NCI-H1417 (cell line): ENCODE data around the gene MOXD1.
A peak's percentile ranks its signal among the peaks of the same experiment; 100 is the strongest.
"Not testable (repeated sequence)": the region's sequence is repeated elsewhere in the genome, so short reads cannot be mapped to it uniquely, and the experiment has no call there.

Experiments used
- DNase-seq, 3 experiments: peaks; one replicate each; lab custom pipeline; 2025; lab: John Stamatoyannopoulos, UW

MOXD1 gene

DNA sequence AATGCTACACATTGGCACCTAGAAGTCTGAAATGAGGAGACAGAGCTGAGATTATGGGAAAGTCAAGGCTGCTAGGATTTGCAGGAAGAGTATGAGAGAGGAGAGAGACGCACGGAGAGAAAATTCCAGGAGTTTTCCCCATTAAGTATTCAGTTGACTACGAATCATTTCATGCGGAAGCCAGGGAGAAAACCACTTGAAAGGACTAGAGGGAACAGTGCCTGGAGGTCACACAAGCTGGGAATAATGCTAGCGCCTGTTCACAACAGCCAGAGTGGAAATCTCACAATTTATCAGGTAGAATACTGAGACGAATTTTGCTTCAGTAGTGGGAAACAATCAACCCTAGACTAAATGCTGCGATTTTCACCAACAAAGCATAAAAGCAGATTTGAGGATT is 118.6 kb downstream of the MOXD1 start:
- DNase-seq = no peak

DNA sequence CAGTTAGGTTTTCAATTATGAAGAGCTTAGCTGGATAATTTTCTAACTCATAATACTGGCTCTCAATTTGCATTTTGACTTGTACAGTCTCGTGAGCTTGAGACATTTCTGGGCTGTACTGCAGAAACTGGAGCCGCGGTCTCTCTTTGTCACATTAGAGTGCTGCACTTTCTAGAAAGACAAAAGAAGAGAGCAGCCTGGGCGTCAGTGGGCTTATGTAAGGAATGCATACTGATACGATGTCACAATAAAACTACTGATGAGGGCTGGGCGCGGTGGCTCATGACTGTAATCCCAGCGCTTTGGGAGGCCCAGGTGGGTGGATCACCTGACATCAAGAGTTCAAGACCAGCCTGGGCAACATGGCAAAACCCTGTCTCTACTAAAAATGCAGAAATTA is 120.8 kb downstream of the MOXD1 start:
- no peak for DNase-seq

GRCh38 chr6:132279592-132280139 is 121.6 kb downstream of the MOXD1 start:
- DNase-seq = peak; percentile 69 to 97 (median 78)

DNA sequence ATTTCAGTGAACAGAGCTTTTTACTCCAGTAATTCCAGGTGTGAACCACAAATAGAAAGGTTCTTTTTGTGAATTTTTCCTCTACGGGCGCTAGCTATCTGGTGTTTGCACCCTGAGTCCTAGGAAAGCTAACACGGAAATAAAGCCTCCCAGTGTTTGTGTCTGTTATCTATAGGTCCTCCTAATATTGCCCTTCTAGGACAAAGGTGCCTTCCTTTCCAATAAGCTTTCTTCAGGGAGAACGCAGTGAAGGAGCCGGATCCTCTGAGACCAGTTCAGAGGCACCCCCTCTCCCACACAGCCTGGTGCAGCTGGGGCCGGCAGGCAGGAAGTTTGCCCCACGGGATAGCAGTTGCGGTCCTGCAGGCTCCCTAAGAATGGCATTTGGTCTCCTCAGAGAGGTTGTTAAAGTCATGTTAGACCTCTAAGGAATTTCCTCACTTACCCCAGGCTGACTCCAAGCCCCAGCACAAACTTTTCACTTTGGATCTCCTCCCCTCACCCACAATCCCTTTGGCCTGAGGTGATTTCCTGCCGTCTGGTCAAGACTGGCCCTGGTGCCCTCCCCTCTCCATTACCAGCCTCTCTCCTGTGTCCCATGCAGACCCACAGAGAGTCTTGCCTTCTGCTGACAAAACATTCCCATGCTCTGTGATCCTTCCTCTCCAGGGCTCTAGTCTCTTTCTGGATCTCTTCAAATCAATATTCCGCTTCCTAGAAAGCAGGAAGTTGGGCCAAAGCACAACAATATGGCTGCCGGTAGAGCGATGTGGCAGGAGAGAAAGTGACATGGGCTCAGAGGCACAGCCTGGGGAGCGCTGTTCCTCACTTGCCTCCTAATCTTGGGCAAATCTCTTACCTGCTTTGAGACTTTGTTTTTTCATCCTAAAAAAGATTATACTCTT is 126.0 kb downstream of the MOXD1 start:
- DNase-seq = no peak

DNA sequence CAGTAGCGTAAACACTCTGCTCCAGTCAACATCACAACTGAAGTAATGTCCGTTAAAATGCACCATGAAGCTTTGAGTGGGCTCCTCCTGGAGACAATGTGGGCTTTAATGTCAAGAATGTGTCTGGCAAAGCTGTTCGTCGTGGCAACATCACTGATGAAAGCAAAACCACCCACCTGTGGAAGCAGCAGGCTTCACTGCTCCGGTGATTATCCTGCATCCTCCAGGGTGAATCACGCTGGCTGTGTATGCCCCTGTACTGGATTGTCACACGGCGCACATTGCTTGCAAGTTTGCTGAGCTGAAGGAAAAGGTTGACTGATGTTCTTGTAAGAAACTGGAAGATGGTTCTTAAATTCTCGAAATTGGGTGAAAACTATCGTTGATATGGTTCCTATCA is 128.5 kb downstream of the MOXD1 start:
- peak in 1 of 3 experiments; percentile 32 for DNase-seq

GRCh38 chr6:132270726-132271402 is 130.4 kb downstream of the MOXD1 start:
- DNase-seq = peak in 2 of 3 experiments; percentile 91 to 98

DNA sequence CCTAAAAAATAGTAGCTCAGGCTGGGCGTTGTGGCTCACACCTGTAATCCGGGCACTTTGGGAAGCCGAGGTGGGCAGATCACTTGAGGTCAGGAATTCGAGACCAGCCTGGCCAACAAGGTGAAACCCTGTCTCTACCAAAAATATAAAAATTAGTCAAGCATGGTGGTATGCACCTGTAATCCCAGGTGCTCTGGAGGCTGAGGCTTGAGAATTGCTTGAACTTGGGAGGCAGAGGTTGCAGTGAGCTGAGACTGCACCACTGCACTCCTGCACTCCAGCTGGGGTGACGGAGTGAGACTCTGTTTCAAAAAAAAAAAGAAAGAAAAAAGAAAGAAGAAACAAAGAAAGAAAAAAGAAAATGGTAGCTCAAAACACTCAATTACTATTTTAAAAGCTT is 132.6 kb downstream of the MOXD1 start:
- not testable (repeated sequence) for DNase-seq

DNA sequence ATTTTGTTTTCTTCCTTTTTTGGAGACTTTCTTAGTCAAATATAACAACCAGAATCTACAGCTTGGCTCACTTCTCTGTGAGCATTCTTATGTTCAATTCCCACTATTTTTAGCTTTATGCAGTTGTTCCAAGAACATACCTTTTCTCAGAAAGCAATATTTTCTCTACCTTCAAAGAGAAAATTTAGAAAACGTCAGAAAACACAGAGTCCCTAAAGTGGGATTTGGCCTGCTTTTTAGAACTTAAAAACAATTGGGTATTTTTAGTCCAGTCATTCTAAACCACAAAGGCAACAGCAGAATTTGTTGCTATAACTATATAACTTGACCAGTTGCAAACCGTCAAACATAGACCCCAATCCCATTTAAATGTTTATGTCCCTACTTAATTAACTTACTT is 133.1 kb downstream of the MOXD1 start:
- no peak for DNase-seq

DNA sequence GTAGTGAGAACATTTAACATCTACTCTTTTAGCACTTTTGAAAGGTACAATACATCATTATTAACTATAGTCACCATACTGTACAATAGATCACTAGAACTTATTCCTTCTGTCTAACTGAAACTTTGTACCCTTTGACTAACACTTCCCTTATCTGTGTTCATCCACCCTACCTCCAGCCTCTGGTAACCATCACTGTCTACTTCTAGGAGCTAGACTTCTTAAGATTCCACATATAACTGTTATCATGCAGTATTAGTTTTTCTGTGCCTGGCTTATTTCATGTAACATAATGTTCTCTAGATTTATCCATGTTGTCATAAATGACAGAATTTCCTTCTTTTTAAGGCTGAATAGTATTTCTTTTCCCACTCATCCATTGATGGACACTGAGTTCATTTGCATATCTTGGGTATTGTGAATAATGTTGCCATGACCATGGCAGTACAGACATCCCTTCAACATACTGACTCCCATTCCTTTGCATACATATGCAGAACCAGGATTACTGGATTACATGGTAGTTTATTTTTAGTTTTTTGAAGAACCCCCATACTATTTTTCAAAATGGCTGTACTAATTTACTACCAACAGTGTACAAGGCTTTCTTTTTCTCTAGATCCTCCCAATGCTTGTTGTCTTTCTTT is 135.7 kb downstream of the MOXD1 start:
- DNase-seq = no peak

- no peak for DNase-seq
Measured at GRCh38 chr6:132264021-132264500, 137.2 kb downstream of the MOXD1 start.

- no peak for DNase-seq
Measured at GRCh38 chr6:132261354-132261753, 139.9 kb downstream of the MOXD1 start.

GRCh38 chr6:132259070-132259469 is 142.2 kb downstream of the MOXD1 start:
- no peak for DNase-seq

- DNase-seq = peak in 1 of 3 experiments; percentile 55
Measured at GRCh38 chr6:132257561-132257960, 143.7 kb downstream of the MOXD1 start.

GRCh38 chr6:132256457-132256856 is 144.8 kb downstream of the MOXD1 start:
- no peak for DNase-seq

GRCh38 chr6:132253906-132254305 is 147.4 kb downstream of the MOXD1 start:
- DNase-seq = no peak

- DNase-seq = peak in 1 of 3 experiments; percentile 8
Measured at GRCh38 chr6:132253211-132253610, 148.1 kb downstream of the MOXD1 start.

- no peak for DNase-seq
Measured at GRCh38 chr6:132252113-132252512, 149.2 kb downstream of the MOXD1 start.

DNA sequence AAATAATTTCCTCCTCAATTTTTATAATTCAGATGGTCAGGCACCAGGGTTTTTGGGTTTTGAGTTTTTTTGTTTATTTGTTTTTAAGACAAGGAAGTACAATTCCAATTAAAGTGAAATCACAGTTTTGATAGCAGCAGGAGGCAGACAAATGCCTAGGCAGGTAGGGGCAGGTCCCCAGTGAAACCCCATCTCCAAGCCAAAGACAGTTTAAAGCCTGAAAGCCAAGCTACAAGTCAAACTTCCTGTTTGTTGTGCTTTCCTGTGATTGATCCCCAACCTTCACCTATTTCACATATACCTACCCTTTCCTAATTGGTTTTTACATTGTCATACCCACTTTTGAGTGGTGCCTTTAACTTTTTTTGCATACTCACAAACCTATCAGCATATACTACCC is 149.6 kb downstream of the MOXD1 start:
- no peak for DNase-seq

DNA sequence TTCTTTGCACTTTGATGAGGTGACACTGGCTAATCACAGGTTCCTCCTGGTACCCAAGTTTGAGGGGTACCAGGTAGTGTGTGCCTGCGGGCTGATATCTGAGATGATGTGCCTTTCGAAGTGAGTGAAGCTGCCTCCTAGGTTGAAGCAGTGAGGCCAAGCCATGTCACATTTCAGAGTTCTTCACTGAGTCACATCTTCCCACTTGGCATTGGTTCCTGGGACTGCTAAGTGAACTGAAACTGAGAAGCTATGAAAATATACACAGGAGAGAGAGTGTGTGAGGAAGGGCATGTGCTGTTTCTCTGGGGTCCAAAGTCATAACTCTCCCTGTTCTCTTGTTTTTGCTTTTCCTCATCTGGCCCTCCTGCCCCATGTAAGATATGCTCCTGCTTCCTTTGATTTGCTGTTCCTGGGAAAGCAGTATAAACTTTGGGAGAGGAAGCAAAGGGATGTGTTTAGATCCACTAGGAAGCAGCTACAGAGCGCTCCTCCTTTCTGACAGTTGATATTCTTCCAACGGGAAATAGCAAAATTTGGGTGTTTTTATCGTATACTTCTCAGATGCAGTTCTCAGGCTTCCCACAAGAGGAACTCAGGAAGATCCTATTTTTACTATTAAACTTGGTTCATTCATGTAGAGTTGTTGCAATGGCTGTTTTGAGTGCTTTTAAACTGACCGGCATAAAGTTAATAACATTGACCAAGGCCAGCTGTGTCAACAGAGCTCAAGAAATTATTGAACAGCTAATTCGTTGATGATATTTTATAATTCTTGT is 153.7 kb downstream of the MOXD1 start:
- peak in 2 of 3 experiments; percentile 30 to 68 for DNase-seq

DNA sequence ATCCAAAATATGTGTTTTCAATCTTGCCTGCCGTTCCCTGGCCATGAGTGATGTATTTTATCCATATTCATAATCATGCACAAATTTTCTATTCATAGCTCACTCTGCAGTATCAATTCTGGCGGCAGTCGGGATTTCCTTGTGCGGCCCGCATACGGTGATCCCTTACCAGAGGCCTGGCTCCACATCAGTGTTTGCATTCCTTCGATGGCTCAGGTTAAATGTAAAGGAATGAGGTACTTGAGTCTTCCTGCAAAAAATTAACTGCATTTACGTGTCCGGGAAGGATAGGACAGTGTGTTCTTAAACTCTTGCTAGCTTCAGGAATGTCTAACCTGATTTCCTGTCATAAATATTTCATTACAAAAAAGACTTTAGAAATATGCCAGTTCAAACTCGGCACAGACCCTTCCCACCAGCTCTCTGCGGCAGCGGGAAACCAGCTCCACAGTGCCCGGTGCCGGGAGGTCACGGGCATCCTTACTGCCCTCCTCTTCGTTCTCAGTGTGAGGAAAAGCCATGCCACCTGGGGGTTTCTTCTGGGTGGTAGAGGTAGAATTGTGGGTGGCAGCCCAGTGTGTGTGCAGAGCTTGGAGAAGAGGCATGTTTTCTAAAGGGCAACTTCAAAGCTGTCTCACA is 154.5 kb downstream of the MOXD1 start:
- no peak for DNase-seq

DNA sequence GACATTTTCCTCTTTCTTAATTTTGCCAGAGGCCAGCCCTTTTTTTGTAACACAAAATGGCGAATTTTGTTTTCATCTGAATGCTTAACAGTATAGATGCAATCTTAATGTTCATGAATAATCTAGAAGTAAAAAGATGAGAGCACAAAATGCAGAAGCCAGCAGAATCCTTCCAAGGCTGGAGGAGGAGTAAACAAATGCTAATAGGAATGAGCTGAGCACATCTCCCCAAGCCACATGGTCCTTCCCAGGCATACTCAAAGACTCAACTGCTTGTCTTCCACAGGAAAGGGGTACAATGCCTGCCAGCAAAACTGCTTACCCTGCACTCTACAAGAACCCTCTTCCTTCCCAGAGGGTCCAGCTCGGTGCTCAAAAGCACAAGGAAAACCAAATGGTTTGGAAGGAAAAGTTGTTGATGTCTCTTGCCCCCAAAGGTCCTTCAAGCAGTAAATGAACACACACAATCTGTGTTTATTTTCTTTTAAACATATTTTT is 155.1 kb downstream of the MOXD1 start:
- no peak for DNase-seq
